HepG2 (cell line): ENCODE results near the gene CCDC57.

ENCODE experiments used
- AKAP8 ChIP-seq: sonication (generic); formaldehyde crosslinking; IDR thresholded peaks from 2 replicates; pipeline ENCODE4 v1.5.1; 2020; ENCODE audit warnings: mild to moderate bottlenecking, missing genetic modification reagents
- KLF15 ChIP-seq: sonication (generic); formaldehyde crosslinking; IDR thresholded peaks from 2 replicates; pipeline ENCODE4 v1.8.1; 2023; ENCODE audit warnings: borderline replicate concordance, mild to moderate bottlenecking, inconsistent platforms, missing genetic modification reagents, mixed read lengths
- POLR2A ChIP-seq, 2 experiments: IDR thresholded peaks; 2 replicates each; pipeline ENCODE4 v1.6.1; 2011; ENCODE audit warnings: low read depth in 2 of 2, low read length in 2 of 2, mild to moderate bottlenecking in 1 of 2, moderate library complexity in 1 of 2; ENCODE audit not compliant: insufficient read depth in 1 of 2
- SMAD3 ChIP-seq: sonication (generic); formaldehyde crosslinking; IDR thresholded peaks from 2 replicates; pipeline ENCODE4 v1.4.0; 2020; ENCODE audit warnings: missing genetic modification reagents
- SMC3 ChIP-seq: IDR thresholded peaks from 2 replicates; pipeline ENCODE4 v1.6.1; 2011; ENCODE audit warnings: low read length, improper control_type of control experiment
- TBL1XR1 ChIP-seq: fragments of 150-350 bp; IDR thresholded peaks from 2 replicates; pipeline ENCODE4 v1.6.1; 2014; ENCODE audit warnings: borderline replicate concordance, low read length; ENCODE audit not compliant: partially characterized antibody
- TBX3 ChIP-seq: fragments of 450-650 bp; IDR thresholded peaks from 2 replicates; pipeline ENCODE4 v1.6.1; 2017; ENCODE audit warnings: antibody characterized with exemption, mild to moderate bottlenecking, inconsistent platforms, borderline replicate concordance
- TCF7L2 ChIP-seq: IDR thresholded peaks from 2 replicates; pipeline ENCODE4 v1.6.1; 2011; ENCODE audit warnings: mild to moderate bottlenecking, low read depth, low read length, moderate library complexity
- ZFY ChIP-seq: sonication (generic); formaldehyde crosslinking; IDR thresholded peaks from 2 replicates; pipeline ENCODE4 v1.4.0; 2020; ENCODE audit warnings: missing genetic modification reagents
- ZNF335 ChIP-seq: sonication (generic); formaldehyde crosslinking; IDR thresholded peaks from 2 replicates; pipeline ENCODE4 v1.4.0; 2020; ENCODE audit warnings: missing genetic modification reagents
- ZNF501 ChIP-seq: sonication (generic); formaldehyde crosslinking; IDR thresholded peaks from 2 replicates; pipeline ENCODE4 v1.5.1; 2020; ENCODE audit warnings: mild to moderate bottlenecking, moderate library complexity, missing genetic modification reagents
- ZNF644 ChIP-seq: IDR thresholded peaks from 2 replicates; pipeline ENCODE4 v1.6.1; 2016; ENCODE audit warnings: low read depth
- TF ChIP-seq, protein P1 (sequence below): sonication (generic); formaldehyde crosslinking; IDR thresholded peaks from 2 replicates; pipeline ENCODE4 v1.5.0; 2020; ENCODE audit warnings: mild to moderate bottlenecking, missing genetic modification reagents, moderate library complexity

DNA sequence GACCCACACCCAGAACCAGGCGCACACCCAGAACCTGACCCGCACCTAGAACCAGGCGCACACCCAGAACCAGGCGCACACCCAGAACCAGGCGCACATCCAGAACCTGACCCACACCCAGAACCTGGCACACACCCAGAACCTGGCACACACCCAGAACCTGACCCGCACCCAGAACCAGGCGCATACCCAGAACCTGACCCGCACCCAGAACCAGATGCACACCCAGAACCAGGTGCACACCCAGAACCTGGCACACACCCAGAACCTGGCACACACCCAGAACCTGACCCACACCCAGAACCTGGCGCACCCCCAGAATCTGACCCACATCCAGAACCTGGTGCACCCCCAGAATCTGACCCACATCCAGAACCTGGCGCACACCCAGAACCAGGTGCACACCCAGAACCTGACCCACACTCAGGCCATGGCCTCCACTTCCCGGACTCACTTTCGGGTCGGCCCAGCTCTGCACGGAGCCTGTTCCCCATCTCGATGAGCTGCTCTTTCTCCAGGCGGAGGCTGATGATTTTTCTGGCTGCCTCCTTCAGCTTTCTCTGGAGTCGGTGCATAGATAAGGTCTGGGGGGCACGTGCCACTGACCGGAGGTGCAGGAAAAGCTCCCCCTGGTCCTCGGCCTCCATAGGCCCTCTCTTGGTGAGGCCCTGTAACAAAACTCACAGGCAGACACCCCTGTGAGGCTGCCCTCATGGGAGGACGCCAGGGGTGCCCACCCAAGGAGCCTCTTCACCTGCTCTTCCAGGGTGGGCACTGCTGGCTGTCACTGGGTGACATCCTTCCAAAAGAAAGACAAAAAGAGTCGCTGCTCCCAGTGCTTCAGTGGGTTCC, 61.3 kb downstream of the CCDC57 start:
- no peak for TF ChIP-seq SMC3
- TF ChIP-seq AKAP8 (CRISPR knock-in tag), result no peak
- no peak for TF ChIP-seq KLF15 (CRISPR knock-in tag)
- no peak for TF ChIP-seq POLR2A (IDR thresholded peaks at IDR 0.05; ENCODE audit: insufficient read depth in 1 of 2, low read depth in 2 of 2, low read length in 2 of 2)
- TF ChIP-seq ZNF501 (CRISPR knock-in tag), result no peak
- TF ChIP-seq ZNF335 (CRISPR knock-in tag), result no peak
- no peak for TF ChIP-seq TBL1XR1
- no peak for TF ChIP-seq SMAD3 (CRISPR knock-in tag)
- no peak for TF ChIP-seq ZNF644 (CRISPR knock-in tag)
- TF ChIP-seq, protein P1, sequence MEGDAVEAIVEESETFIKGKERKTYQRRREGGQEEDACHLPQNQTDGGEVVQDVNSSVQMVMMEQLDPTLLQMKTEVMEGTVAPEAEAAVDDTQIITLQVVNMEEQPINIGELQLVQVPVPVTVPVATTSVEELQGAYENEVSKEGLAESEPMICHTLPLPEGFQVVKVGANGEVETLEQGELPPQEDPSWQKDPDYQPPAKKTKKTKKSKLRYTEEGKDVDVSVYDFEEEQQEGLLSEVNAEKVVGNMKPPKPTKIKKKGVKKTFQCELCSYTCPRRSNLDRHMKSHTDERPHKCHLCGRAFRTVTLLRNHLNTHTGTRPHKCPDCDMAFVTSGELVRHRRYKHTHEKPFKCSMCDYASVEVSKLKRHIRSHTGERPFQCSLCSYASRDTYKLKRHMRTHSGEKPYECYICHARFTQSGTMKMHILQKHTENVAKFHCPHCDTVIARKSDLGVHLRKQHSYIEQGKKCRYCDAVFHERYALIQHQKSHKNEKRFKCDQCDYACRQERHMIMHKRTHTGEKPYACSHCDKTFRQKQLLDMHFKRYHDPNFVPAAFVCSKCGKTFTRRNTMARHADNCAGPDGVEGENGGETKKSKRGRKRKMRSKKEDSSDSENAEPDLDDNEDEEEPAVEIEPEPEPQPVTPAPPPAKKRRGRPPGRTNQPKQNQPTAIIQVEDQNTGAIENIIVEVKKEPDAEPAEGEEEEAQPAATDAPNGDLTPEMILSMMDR (CRISPR knock-in tag), result no peak
- TF ChIP-seq TBX3, result no peak
- TF ChIP-seq ZFY (CRISPR knock-in tag), result no peak
- no peak for TF ChIP-seq TCF7L2
